OCI-LY3 (cell line): ENCODE results near the gene ZNF223.

ENCODE experiments used
- CTCF ChIP-seq: fragments of 200-600, 300-600 bp; sonication (generic); IDR thresholded peaks from 2 replicates; pipeline ENCODE4 v1.5.1; 2014; ENCODE audit warnings: antibody characterized with exemption, low read length, low read depth
- EZH2phosphoT487 ChIP-seq: fragments of 200-600 bp; shearing (Covaris generic); IDR thresholded peaks from 2 replicates; pipeline ENCODE4 v1.6.1; 2018; ENCODE audit warnings: antibody characterized with exemption, mixed run types, low read depth

DNA sequence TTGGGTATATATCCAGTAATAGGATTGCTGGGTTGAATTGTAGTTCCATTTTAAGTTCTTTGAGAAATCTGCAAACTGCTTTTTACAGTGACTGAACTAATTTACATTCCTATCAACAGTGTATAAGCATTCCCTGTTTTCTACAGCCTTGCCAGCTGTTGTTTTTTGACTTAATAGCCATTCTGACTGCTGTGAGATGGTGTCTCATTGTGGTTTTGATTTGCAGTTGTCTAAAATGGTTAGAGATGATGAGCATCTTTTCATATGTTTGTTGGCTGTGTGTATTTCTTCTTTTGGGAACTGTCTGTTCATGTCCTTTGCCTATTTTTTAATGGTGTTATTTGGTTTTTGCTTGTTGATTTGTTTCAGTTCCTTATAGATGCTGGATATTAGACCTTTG is 30.6 kb upstream of the ZNF223 start:
- TF ChIP-seq CTCF (no peak), EZH2phosphoT487 (no peak)
